A549 (cell line): ENCODE measurements around the gene GDA.

Experiments used
- BHLHE40 ChIP-seq: IDR thresholded peaks from 2 replicates; pipeline ENCODE4 v1.6.1; 2012; ENCODE audit warnings: low read depth, low read length, inconsistent platforms
- CBX2 ChIP-seq: fragments of 200-600 bp; sonication (generic); IDR thresholded peaks from 2 replicates; pipeline ENCODE4 v1.6.1; 2016; ENCODE audit warnings: low read depth, mild to moderate bottlenecking, borderline replicate concordance
- POLR2A ChIP-seq: IDR thresholded peaks from 2 replicates; pipeline ENCODE4 v1.6.1; 2012; ENCODE audit warnings: mild to moderate bottlenecking, low read length
- RAD21 ChIP-seq, 2 experiments: fragments of >200 bp in 1 of 2; sonication (Bioruptor Twin) in 1 of 2; formaldehyde crosslinking in 1 of 2; IDR thresholded peaks in 1 of 2; conservative IDR thresholded peaks in 1 of 2; 2 replicates in 1 of 2; 3 replicates in 1 of 2; pipeline ENCODE4 v1.6.1; 2012 to 2018; ENCODE audit warnings: inconsistent platforms in 1 of 2
- TP53 ChIP-seq: fragments of 250-450 bp; sonication (Bioruptor Pico); IDR thresholded peaks from 2 replicates; pipeline ENCODE4 v1.5.0; 2021; ENCODE audit warnings: mild to moderate bottlenecking, moderate library complexity
- TF ChIP-seq, protein P1 (sequence below): fragments of >200 bp; sonication (Bioruptor Twin); formaldehyde crosslinking; IDR thresholded peaks from 3 replicates; pipeline ENCODE4 v1.5.1; 2016

DNA sequence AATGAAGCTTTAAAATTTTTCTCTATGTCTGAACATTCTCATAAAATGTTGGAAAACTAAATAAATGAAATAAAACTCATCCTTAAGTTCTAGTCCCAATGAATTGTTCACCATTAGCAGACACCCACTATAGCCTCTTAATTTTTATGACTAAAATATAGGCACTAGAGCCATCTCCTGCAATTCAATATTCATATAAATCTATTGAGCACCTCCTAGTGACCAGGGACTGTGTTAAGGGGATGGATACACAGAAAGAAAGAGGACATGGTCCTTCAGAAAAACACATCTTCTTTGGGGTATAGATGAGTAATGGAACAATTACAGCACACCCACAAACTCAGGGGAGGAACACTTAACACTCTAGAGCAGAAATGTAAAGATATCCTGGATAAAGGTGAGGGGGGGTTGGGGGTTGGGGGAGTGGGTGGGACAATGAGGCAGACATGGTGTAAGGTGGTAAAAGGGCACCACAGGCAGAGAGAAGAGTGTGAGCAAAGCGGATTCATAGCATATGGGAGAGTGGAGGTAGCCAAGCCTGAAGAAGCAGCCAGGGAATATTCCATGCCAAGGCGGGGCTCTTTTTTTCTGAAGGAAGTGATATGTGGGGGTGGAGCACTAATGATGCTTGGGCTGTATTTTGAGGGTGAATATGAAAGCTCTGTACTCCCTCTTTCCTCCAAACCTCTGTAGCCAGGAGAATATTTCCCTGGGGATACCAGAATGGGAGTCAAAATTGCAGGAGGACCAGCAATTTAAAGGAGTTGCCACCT lies 3.3 kb upstream of the GDA start:
- TF ChIP-seq, protein P1, sequence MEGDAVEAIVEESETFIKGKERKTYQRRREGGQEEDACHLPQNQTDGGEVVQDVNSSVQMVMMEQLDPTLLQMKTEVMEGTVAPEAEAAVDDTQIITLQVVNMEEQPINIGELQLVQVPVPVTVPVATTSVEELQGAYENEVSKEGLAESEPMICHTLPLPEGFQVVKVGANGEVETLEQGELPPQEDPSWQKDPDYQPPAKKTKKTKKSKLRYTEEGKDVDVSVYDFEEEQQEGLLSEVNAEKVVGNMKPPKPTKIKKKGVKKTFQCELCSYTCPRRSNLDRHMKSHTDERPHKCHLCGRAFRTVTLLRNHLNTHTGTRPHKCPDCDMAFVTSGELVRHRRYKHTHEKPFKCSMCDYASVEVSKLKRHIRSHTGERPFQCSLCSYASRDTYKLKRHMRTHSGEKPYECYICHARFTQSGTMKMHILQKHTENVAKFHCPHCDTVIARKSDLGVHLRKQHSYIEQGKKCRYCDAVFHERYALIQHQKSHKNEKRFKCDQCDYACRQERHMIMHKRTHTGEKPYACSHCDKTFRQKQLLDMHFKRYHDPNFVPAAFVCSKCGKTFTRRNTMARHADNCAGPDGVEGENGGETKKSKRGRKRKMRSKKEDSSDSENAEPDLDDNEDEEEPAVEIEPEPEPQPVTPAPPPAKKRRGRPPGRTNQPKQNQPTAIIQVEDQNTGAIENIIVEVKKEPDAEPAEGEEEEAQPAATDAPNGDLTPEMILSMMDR, result no peak
- TF ChIP-seq RAD21 (conservative IDR thresholded peaks at IDR 0.05 in 1 of 2, IDR thresholded peaks at IDR 0.05 in 1 of 2), result no peak
- TF ChIP-seq POLR2A, result no peak
- no peak for TF ChIP-seq BHLHE40
- TF ChIP-seq CBX2, result no peak
- no peak for TF ChIP-seq TP53 (CRISPR knock-in tag)
